ENCODE data around the gene SLC16A1. TPM values are rescaled to one million over a fixed set of nuclear protein-coding genes. Genes with fewer than 3 reads are reported as not detected.
"Not testable (repeated sequence)": the region's sequence is repeated elsewhere in the genome, so short reads cannot be mapped to it uniquely, and the experiment has no call there.

Gene SLC16A1
- total RNA-seq, 1 experiment from 2014 or later, result 116 TPM

DNA sequence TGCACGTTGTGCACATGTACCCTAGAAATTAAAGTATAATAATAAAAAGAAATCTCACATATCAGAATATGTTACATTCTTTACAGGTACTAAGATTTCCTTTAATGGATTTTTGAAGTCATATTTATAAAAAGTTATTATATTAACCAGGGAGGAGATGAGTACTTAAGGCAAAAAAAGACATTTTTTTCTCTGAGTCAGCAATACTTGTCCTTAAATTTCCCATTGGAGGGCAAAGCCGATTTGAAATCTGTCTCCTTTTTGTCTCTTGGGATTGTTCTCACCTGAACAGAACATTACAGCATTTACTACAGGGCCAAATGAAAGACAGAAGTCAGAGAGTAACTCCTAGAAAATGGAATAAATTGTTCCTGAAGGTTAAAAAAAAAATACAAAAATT is 26.3 kb upstream of the SLC16A1 start:
- no peaks in the 10 kb centered on the region for H3K79me2 ChIP-seq (ENCODE audit: low read length)
- no peak overlapping the region for H2AFZ ChIP-seq (ENCODE audit: low read length)
- no peak overlapping the region for H3K27ac ChIP-seq (ENCODE audit: low read length)
- TF ChIP-seq, protein P1, sequence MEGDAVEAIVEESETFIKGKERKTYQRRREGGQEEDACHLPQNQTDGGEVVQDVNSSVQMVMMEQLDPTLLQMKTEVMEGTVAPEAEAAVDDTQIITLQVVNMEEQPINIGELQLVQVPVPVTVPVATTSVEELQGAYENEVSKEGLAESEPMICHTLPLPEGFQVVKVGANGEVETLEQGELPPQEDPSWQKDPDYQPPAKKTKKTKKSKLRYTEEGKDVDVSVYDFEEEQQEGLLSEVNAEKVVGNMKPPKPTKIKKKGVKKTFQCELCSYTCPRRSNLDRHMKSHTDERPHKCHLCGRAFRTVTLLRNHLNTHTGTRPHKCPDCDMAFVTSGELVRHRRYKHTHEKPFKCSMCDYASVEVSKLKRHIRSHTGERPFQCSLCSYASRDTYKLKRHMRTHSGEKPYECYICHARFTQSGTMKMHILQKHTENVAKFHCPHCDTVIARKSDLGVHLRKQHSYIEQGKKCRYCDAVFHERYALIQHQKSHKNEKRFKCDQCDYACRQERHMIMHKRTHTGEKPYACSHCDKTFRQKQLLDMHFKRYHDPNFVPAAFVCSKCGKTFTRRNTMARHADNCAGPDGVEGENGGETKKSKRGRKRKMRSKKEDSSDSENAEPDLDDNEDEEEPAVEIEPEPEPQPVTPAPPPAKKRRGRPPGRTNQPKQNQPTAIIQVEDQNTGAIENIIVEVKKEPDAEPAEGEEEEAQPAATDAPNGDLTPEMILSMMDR (conservative IDR thresholded peaks at IDR 0.05; ENCODE audit: low read depth, low read length), result no peak
- TF ChIP-seq EZH2phosphoT487 (IDR thresholded peaks at IDR 0.05; ENCODE audit: borderline replicate concordance, low read length), result no peak
- H3K4me2 ChIP-seq (ENCODE audit: low read length), result no peak overlapping the region
- ChIA-PET CTCF (no interaction called here), POLR2A (ENCODE audit: unreplicated experiment) (no interaction called here)
- H3K9me3 ChIP-seq (ENCODE audit: low read length), result no peaks in the 10 kb centered on the region
- H3K27me3 ChIP-seq (ENCODE audit: low read length), result no peaks in the 10 kb centered on the region
- no peaks in the 10 kb centered on the region for H3K36me3 ChIP-seq (ENCODE audit: low read depth, low read length)
- no peaks in the 10 kb centered on the region for H3K9me2 ChIP-seq (replicated peaks; ENCODE audit: low read length)
- ATAC-seq, result no peak
- no peaks in the 10 kb centered on the region for H4K20me1 ChIP-seq (ENCODE audit: low read length)
- no peak overlapping the region for H3K4me3 ChIP-seq (ENCODE audit: low read length)
- DNase-seq, result no peak
- H3K4me1 ChIP-seq (ENCODE audit: insufficient read depth, low read length), result no peaks in the 10 kb centered on the region
- no peak overlapping the region for H3K9ac ChIP-seq (ENCODE audit: low read length)
- H3F3A ChIP-seq (ENCODE audit: low read length, unreplicated experiment), result no peaks in the 10 kb centered on the region
- intact Hi-C loops (cut with micrococcal nuclease), result no loop called here
- BruUV-seq (replicated peaks), result no TSS peak

DNA sequence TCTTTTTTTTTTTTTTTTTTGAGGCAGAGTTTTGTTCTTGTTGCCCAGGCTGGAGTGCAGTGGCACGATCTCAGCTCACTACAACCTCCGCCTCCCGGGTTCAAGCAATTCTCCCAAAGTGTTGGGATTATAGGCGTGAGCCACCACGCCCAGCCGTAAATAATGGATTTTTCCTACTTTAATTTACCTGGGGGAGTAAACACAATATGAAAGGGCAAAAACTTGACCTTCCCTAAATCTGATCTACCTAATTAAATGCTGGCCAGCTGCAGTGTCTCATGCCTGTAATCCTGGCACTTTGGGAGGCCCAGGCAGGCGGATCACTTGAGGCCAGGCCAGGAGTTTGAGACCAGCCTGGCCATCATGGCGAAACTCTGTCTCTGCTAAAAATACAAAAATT is 25.8 kb upstream of the SLC16A1 start:
- DNase-seq; H3K4me1 ChIP-seq (ENCODE audit: insufficient read depth, low read length); H3K27ac ChIP-seq (ENCODE audit: low read length); H3K79me2 ChIP-seq (ENCODE audit: low read length); H3K9me2 ChIP-seq (replicated peaks; ENCODE audit: low read length); H3F3A ChIP-seq (ENCODE audit: low read length, unreplicated experiment); CTCF ChIA-PET; H2AFZ ChIP-seq (ENCODE audit: low read length); H3K9me3 ChIP-seq (ENCODE audit: low read length); BruUV-seq (replicated peaks); H4K20me1 ChIP-seq (ENCODE audit: low read length); POLR2A ChIA-PET (ENCODE audit: unreplicated experiment); intact Hi-C loops (cut with micrococcal nuclease); H3K27me3 ChIP-seq (ENCODE audit: low read length); H3K36me3 ChIP-seq (ENCODE audit: low read depth, low read length); ATAC-seq; H3K9ac ChIP-seq (ENCODE audit: low read length); H3K4me3 ChIP-seq (ENCODE audit: low read length); H3K4me2 ChIP-seq (ENCODE audit: low read length): not testable (repeated sequence)

DNA sequence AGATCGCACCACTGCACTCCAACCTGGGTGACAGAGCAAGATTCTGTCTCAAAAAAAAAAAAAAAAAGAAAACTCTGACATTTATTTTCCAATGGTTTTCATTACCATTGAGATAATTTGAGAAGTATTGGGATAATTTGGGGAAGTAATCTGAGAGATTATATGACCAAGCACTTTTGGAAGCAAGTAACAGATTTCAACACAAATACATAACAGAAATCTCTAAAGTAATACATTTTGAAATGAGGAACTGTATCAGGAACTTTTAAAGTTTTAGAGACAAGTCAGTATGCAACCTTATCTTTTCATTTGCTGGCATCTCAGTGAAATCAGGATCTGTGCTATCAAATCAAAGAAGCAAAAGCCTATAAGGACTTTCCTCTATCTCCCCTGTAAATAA is 25.4 kb upstream of the SLC16A1 start:
- no peaks in the 10 kb centered on the region for H3K27me3 ChIP-seq (ENCODE audit: low read length)
- H2AFZ ChIP-seq (ENCODE audit: low read length), result no peak overlapping the region
- intact Hi-C loops (cut with micrococcal nuclease), result no loop called here
- H3K9me2 ChIP-seq (replicated peaks; ENCODE audit: low read length), result no peaks in the 10 kb centered on the region
- no peak for TF ChIP-seq EZH2phosphoT487 (IDR thresholded peaks at IDR 0.05; ENCODE audit: borderline replicate concordance, low read length)
- TF ChIP-seq EZH2 (IDR thresholded peaks at IDR 0.05; ENCODE audit: low read length, unreplicated experiment), result no peak
- TF ChIP-seq, protein P1 (conservative IDR thresholded peaks at IDR 0.05; ENCODE audit: low read depth, low read length), result no peak
- ChIA-PET POLR2A (ENCODE audit: unreplicated experiment) (no interaction called here), CTCF (no interaction called here)
- no peaks in the 10 kb centered on the region for H3K36me3 ChIP-seq (ENCODE audit: low read depth, low read length)
- H3K4me2 ChIP-seq (ENCODE audit: low read length), result no peak overlapping the region
- H3K27ac ChIP-seq (ENCODE audit: low read length), result no peak overlapping the region
- H3K4me1 ChIP-seq (ENCODE audit: insufficient read depth, low read length), result no peaks in the 10 kb centered on the region
- H4K20me1 ChIP-seq (ENCODE audit: low read length), result no peaks in the 10 kb centered on the region
- DNase-seq (no peak), ATAC-seq (no peak)
- H3K9me3 ChIP-seq (ENCODE audit: low read length), result no peaks in the 10 kb centered on the region
- H3K9ac ChIP-seq (ENCODE audit: low read length), result no peak overlapping the region
- H3K4me3 ChIP-seq (ENCODE audit: low read length), result no peak overlapping the region
- H3K79me2 ChIP-seq (ENCODE audit: low read length), result no peaks in the 10 kb centered on the region
- no peaks in the 10 kb centered on the region for H3F3A ChIP-seq (ENCODE audit: low read length, unreplicated experiment)
- BruUV-seq (replicated peaks), result no TSS peak
